Right atrium auricular region (tissue), 2 donors: ENCODE measurements around the gene NPAS3. TPM values are rescaled to one million over a fixed set of nuclear protein-coding genes. Genes with fewer than 3 reads are reported as not detected.

Source experiments
- DNase-seq: peaks from one replicate; pipeline ENCODE4 v3.0.0-alpha.2; 2019; ENCODE audit warnings: low spot score
- H3K27ac ChIP-seq, 2 donors: fragments of 200-600 bp; sonication (generic); 1 replicate in 1 of 2; 2 replicates in 1 of 2; pipeline ENCODE4 v1.5.1; 2016 to 2019
- H3K27me3 ChIP-seq, 2 donors: fragments of 200-600 bp; sonication (generic); one replicate each; pipeline versions ENCODE4 v1.5.1 to v1.6.0; 2017 to 2019
- H3K36me3 ChIP-seq: fragments of 200-600 bp; sonication (generic); one replicate; pipeline ENCODE4 v1.5.1; 2016
- H3K4me1 ChIP-seq, 2 donors: fragments of 200-600 bp; sonication (generic); one replicate each; pipeline versions ENCODE4 v1.5.1 to v1.6.0; 2017 to 2019
- H3K4me3 ChIP-seq, 2 donors: fragments of 200-600 bp; sonication (generic); 1 replicate in 1 of 2; 2 replicates in 1 of 2; pipeline ENCODE4 v1.5.1; 2017 to 2019; ENCODE audit warnings: mild to moderate bottlenecking in 1 of 2, moderate library complexity in 1 of 2
- H3K9me3 ChIP-seq, 2 donors: fragments of 200-600 bp; sonication (generic); one replicate each; pipeline ENCODE4 v1.5.1; 2019
- total RNA-seq, 2 donors: library from RNA; depleted of rRNA; stranded (reverse); fragments of >200 nt; gene quantifications; one replicate each; pipeline ENCODE4 v1.1.0, GENCODE V29; 2016
- TF ChIP-seq, protein P1 (sequence below), 2 donors: fragments of 200-600 bp; sonication (generic); IDR thresholded peaks; one replicate each; pipeline ENCODE4 v1.5.1; 2019; ENCODE audit warnings: antibody characterized with exemption in 2 of 2

NPAS3 gene
- total RNA-seq, 2 donors from 2014 or later = 0.67 to 1.3 TPM

DNA sequence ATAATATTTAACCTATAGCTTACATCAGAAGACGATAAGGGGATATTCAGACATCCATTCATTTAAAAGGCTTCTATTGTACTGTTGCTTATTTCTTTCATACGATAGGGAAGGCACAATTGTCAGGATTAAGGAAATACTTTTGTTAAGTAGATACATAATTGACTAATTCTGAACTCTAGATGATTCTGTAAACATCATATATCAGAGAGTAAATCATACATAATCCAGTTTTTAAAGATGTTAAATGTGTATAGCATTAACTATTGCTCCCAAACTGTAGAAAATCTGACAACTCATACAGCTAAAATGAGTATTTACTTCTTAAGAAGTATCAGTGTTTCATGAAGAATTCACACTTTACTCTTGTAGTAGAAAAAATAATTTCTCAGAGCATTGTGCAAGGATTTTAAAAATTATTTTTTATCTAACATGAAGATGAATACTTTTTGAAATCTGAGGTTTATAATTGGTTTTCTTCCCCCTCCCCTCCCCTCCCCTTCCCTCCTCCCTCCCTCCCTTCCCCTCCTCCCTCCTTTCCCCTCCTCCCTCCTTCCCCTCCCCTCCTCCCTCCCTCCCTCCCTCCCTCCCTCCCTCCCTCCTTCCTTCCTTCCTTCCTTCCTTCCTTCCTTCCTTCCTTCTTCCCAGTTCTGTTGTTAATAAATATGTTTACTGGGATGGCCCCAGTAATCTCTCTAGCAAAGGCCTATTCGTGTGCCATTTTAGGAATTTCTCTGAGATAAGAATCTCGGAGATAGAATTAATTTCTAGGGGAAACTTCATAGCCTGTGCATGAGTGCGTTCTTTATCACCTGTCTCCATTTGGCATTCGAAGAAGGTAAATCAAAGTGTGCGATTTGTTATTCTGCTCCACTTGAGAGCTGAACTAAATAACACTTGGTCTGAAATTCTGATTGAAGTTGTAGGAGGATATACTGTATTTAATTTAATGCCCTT, 2.3 kb downstream of the NPAS3 start:
- TF ChIP-seq, protein P1, sequence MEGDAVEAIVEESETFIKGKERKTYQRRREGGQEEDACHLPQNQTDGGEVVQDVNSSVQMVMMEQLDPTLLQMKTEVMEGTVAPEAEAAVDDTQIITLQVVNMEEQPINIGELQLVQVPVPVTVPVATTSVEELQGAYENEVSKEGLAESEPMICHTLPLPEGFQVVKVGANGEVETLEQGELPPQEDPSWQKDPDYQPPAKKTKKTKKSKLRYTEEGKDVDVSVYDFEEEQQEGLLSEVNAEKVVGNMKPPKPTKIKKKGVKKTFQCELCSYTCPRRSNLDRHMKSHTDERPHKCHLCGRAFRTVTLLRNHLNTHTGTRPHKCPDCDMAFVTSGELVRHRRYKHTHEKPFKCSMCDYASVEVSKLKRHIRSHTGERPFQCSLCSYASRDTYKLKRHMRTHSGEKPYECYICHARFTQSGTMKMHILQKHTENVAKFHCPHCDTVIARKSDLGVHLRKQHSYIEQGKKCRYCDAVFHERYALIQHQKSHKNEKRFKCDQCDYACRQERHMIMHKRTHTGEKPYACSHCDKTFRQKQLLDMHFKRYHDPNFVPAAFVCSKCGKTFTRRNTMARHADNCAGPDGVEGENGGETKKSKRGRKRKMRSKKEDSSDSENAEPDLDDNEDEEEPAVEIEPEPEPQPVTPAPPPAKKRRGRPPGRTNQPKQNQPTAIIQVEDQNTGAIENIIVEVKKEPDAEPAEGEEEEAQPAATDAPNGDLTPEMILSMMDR (IDR thresholded peaks at IDR 0.05) = no peak
- no peaks in the 10 kb centered on the region for H3K36me3 ChIP-seq
- H3K27me3 ChIP-seq = no peaks in the 10 kb centered on the region
- DNase-seq = no peak
- no peak overlapping the region for H3K4me3 ChIP-seq
- H3K9me3 ChIP-seq = no peaks in the 10 kb centered on the region
- peaks cover 0 to 10% of the 10 kb centered on the region in 2 donors for H3K4me1 ChIP-seq
- H3K27ac ChIP-seq = no peak overlapping the region

GRCh38 chr14:32941668-32942065, 3.0 kb downstream of the NPAS3 start:
- no peak overlapping the region for H3K27ac ChIP-seq
- TF ChIP-seq, protein P1 (IDR thresholded peaks at IDR 0.05) = no peak
- H3K4me1 ChIP-seq = peaks cover 0 to 10% of the 10 kb centered on the region in 2 donors
- no peaks in the 10 kb centered on the region for H3K9me3 ChIP-seq
- no peak for DNase-seq
- H3K27me3 ChIP-seq = no peaks in the 10 kb centered on the region
- H3K4me3 ChIP-seq = no peak overlapping the region
- no peaks in the 10 kb centered on the region for H3K36me3 ChIP-seq

- Histone ChIP-seq H3K27ac (no peak overlapping the region), H3K4me3 (no peak overlapping the region), H3K9me3 (no peaks in the 10 kb centered on the region), H3K4me1 (no peaks in the 10 kb centered on the region), H3K27me3 (no peaks in the 10 kb centered on the region), H3K36me3 (no peaks in the 10 kb centered on the region)
- no peak for DNase-seq
- TF ChIP-seq, protein P1 (IDR thresholded peaks at IDR 0.05) = no peak
Observed at GRCh38 chr14:32947081-32947480, 8.4 kb downstream of the NPAS3 start.

DNA sequence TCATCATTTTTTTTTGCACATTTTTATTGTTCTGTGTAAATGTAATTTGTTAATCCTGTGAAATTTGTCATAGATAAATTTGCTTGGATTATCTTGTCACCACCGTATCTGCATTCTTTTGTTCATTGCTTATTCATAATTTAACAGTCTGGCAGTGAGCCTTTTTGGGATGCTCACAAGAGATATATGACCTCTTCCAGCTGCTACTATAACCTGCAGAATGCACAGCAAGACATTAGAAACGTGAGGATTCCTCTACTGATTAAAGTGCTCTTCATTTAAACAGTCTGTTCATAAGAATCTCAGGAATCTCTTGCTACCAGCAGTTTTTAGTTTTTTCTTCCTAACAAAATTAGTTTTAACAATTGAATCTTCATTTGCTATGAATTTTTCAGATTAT, 9.1 kb downstream of the NPAS3 start:
- H3K36me3 ChIP-seq = no peaks in the 10 kb centered on the region
- H3K4me1 ChIP-seq = no peaks in the 10 kb centered on the region
- DNase-seq = no peak
- H3K27ac ChIP-seq = no peak overlapping the region
- H3K27me3 ChIP-seq = no peaks in the 10 kb centered on the region
- TF ChIP-seq, protein P1 (IDR thresholded peaks at IDR 0.05) = no peak
- H3K4me3 ChIP-seq = no peak overlapping the region
- no peaks in the 10 kb centered on the region for H3K9me3 ChIP-seq

GRCh38 chr14:32950584-32950983, 11.9 kb downstream of the NPAS3 start:
- Histone ChIP-seq H3K9me3 (no peaks in the 10 kb centered on the region), H3K27ac (no peak overlapping the region), H3K27me3 (no peaks in the 10 kb centered on the region)

More at GRCh38 chr14:32950584-32950983, 11.9 kb downstream of the NPAS3 start:
- no peaks in the 10 kb centered on the region for H3K36me3 ChIP-seq
- TF ChIP-seq, protein P1 (IDR thresholded peaks at IDR 0.05) = no peak
- H3K4me3 ChIP-seq = no peak overlapping the region
- DNase-seq = no peak
- H3K4me1 ChIP-seq = no peaks in the 10 kb centered on the region
